ENCODE results near the gene PAX5. TPM values are rescaled to one million over a fixed set of nuclear protein-coding genes. Genes with fewer than 3 reads are reported as not detected.

The PAX5 gene
- total and polyA plus RNA-seq, 2 of the 13 experiments (the other 11 are each of a cell fraction or from before 2014, with no cell fraction given) = not detected

GRCh38 chr9:37034305-37034937, 353 bp upstream of the PAX5 start (continued):
- TF ChIP-seq ZNF652 (CRISPR knock-in tag; IDR thresholded peaks at IDR 0.05; ENCODE audit: borderline replicate concordance, low read depth) = no peak
- TF ChIP-seq THYN1 (CRISPR knock-in tag; IDR thresholded peaks at IDR 0.05; ENCODE audit: borderline replicate concordance, low read depth) = no peak
- no peak for TF ChIP-seq FUBP1 (CRISPR knock-in tag; IDR thresholded peaks at IDR 0.05; ENCODE audit: borderline replicate concordance)
- TF ChIP-seq SMAD1 (CRISPR knock-in tag; IDR thresholded peaks at IDR 0.05; ENCODE audit: borderline replicate concordance, low read depth) = no peak

DNA sequence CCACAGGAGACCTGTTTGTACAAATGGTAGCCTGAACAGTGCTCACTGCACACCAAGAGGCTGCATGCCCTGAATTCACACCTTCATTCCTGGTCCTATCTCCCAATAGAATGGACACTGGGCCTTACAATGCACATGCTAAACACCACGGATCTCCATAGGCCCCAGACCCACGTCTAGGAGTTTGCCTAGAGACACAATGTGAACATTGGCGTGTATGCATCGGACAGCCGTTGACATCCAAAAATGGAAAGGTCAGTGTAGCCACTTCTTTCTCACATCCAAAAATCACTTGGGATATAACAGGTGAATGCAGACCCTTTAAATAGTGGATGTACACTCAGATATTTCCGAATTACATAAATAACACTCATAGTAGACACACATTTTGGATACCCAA, 927 bp downstream of the PAX5 start:
- BruUV-seq (replicated peaks) = no TSS peak
- intact Hi-C loops (cut with micrococcal nuclease; ENCODE audit: unreplicated experiment) = no loop called here
- ChIA-PET CTCF (ENCODE audit: low intra/inter-chr PET ratio, low total read pairs) (no interaction called here), POLR2A (no interaction called here)
- no peak overlapping the region for H3K4me2 ChIP-seq (ENCODE audit: low read depth, low read length)
- no peaks in the 10 kb centered on the region for H3K36me3 ChIP-seq (replicated peaks in 1 of 2; ENCODE audit: control insufficient read depth in 1 of 2, insufficient read depth in 2 of 2, low read length in 2 of 2)
- FAIRE-seq = no peak
- no peak overlapping the region for H2AFZ ChIP-seq (ENCODE audit: low read length)
- no peak overlapping the region for H3K9ac ChIP-seq (ENCODE audit: insufficient read depth, low read depth, low read length)
- TF ChIP-seq ZNF678 (CRISPR knock-in tag; IDR thresholded peaks at IDR 0.05) = no peak
- no peak for TF ChIP-seq ZNF672 (CRISPR knock-in tag; IDR thresholded peaks at IDR 0.05)
- no peak for TF ChIP-seq KLF12 (CRISPR knock-in tag; IDR thresholded peaks at IDR 0.05; ENCODE audit: borderline replicate concordance)
- no peak for TF ChIP-seq ZFX (CRISPR knock-in tag; IDR thresholded peaks at IDR 0.05; ENCODE audit: low read depth)
- no peak for TF ChIP-seq ZNF547 (CRISPR knock-in tag; IDR thresholded peaks at IDR 0.05)
- H3K4me3 ChIP-seq (replicated peaks in 1 of 3; ENCODE audit: insufficient read depth in 1 of 3, low read depth in 2 of 3, low read length in 3 of 3) = no peak overlapping the region
- in situ Hi-C loops (cut with HindIII; ENCODE audit: extremely low pct_ligation_motif_present, low pct_unique_long_range_greater_than_20kb) = no loop called here
- peaks cover 8 to 91% of the 10 kb centered on the region in 2 experiments for H3K27me3 ChIP-seq (ENCODE audit: control insufficient read depth in 1 of 2, insufficient read depth in 2 of 2, low read length in 2 of 2)
- H3K9me3 ChIP-seq (ENCODE audit: low read length) = no peaks in the 10 kb centered on the region
- no peak overlapping the region for H3K27ac ChIP-seq (ENCODE audit: extremely low read length, insufficient read depth, low read length)
- DNase-seq (ENCODE audit: low spot score) = no peak
- H3K4me1 ChIP-seq (ENCODE audit: insufficient read depth, low read length) = peaks cover 19% of the 10 kb centered on the region
- WGBS (ENCODE audit: low lambda C conversion rate) = 33% methylated on average over 4 of the region's 6 CpGs
- H3K79me2 ChIP-seq (ENCODE audit: insufficient read depth, low read length) = no peaks in the 10 kb centered on the region
- H4K20me1 ChIP-seq (ENCODE audit: insufficient read depth, low read length) = no peaks in the 10 kb centered on the region
- ATAC-seq = no peak

All from HepG2 (cell line).